Measurements from ENCODE around the gene FSTL5.
"Not testable (repeated sequence)": the region's sequence is repeated elsewhere in the genome, so short reads cannot be mapped to it uniquely, and the experiment has no call there.

The FSTL5 gene

DNA sequence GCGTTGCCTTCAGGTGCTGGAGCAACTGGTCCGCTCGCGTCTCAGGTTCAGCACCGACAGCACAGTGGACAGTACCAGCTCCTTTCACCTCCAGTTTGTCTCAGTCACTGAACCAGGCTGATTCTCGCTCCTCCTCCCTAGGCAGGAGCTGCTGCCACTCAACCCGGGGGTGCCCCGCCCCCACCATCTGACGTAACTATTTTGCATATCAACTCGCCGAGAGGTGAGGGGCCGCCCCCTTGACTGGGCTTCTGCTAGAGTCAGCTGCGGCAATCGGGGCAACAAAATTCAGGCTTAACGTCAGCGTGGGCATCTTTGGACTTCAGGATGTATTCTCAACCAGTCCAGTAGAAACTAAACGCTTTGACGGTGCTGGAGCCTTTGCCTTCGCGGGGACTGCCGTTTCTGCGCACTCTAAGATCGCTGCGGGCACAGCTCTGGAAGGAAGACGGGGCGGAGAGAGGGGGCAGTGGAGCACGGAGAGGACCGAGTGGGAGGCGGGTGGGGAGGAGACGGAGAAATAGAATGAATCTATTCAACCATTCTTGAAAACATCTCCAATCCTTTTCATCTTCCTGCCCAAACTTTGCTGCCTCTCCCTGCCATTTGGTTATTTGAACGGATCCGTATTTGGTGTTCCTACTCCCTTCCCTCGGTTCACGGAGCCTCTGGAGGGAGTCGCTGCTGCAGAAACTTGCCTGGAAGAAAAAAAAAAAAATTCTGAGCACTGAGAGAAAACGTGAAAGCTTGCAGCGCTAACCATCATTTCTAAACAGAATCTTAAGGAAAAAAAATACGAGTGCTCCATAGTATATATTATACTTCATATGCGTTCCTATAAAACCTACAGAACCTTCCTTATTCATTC, at the start of gene FSTL5:
FSTL5 (minus strand) TSS at position 109 of the 868 bp plus-strand sequence. CDS start 52,604 bp downstream, outside the sequence.
- peak in 1 of 2 donors; percentile 5 for DNase-seq (ENCODE audit: low read depth in 2 of 2)

DNA sequence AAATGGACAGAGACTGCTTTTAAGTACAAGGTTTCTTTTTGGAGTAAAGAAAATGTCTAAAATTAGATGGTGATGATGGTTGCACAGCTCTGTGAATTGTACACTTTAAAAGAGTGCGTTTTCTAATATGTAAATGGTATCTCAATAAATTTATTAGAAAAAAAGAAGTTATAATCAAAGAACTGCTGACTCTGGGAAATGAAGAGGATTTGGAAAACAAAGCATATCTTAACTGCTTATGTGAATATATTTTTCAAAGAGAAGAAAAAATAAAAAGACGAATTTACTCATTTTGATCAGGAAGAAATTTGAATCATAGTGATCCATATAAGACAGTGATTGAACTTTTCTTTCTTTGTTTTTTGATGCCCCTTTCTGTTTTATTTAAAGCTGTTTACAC, 45.9 kb upstream of the FSTL5 start:
- DNase-seq (ENCODE audit: low read depth in 2 of 2): no peak

DNA sequence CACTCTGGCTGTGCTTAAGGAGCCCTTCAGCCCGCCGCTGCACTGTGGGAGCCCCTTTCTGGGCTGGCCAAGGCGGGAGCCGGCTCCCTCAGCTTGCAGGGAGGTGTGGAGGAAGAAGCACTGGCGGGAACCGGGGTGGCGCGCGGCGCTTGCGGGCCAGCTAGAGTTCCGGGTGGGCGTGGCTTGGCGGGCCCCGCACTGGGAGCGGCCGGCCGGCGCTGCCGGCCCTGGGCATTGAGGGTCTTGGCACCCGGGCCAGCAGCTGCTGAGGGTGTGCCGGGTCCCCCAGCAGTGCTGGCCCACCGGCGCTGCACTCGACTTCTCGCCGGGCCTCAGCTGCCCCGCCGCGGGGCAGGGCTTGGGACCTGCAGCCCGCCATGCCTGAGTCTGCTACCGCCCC, 39.7 kb upstream of the FSTL5 start:
- not testable (repeated sequence) for DNase-seq (ENCODE audit: low read depth in 2 of 2)

DNA sequence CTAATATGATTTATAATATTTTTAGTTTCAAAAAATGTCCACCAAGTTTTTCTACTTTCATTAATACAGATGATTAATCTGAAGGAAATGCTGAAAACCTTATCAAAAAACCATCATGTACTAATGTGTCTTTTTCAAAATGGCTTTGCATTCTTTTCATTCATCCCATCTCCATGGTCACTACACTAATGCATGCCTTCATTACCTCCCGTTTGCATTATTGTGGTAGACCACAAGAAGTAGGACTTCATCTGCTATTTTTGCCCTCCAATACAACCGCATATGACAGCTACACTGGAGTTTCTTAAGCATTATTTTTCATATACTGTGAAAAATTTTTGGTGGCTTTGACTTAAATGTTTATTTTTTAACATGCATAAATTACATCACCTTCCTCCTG, 37.9 kb upstream of the FSTL5 start:
- DNase-seq (ENCODE audit: low read depth in 2 of 2): no peak

DNA sequence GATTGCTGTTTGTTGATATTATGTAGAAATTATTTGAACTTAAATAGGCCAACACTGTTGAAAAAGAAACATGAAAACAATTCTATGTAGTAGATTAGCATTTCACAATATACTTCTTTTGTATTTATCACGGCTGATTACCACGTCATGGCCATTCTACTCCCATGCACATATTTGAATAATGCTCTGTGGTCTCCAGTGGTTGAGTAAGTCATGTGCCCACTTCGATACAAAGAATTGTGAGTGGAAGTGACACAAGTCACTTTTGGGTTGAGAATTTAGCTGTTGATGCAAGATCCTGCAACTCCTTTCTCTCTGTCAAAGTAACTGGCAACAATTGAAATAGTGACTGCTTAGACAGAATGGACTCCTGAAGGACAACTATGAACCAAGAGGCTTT, 6.7 kb upstream of the FSTL5 start:
- no peak for DNase-seq (ENCODE audit: low read depth in 2 of 2)

DNA sequence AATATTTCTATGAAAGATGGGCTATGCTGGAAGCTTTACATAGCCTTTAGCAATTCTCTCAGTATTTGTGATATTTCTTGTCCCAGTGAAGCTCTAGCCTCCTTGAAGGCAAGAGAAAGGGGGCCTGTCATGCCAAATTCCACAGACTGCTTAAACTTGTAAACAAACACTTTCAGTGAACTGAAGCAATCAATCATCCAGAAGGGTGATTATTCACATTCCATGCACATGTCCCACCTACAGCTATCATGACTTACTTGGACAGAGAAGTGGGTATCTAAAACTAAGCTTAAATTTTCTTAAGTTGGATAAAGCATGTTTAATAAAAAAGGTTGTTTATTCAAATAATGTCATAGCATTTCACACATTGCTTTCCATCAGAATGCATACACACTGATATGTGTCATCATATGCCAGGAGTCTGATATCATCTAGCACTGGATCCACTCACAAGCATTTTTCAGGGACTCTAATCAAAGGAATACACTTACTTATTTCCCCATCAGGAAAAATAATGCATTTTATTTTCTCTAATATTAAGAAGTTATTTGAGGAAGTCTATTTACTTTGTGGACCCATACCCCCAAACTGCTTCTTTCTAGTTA, 1.2 kb upstream of the FSTL5 start:
- no peak for DNase-seq (ENCODE audit: low read depth in 2 of 2)

DNA sequence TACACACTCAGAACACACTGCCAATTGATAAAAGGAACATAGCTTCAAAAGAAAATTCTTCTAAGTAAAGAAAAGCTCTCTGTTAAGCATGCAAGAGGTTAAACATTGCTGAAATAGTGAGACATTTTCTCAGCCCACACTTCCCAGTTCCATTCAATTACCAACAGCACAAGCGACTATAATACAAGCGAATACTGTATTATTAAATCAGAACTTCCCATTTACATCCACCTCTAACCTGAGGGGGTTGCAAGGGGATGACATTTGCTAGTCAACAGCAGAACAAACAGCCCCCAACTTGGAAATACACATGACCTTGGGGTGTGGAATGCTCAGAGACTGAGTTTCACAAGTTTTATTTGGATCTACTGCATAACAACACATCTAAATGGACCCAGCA, 1.1 kb downstream of the FSTL5 start:
- no peak for DNase-seq (ENCODE audit: low read depth in 2 of 2)

DNA sequence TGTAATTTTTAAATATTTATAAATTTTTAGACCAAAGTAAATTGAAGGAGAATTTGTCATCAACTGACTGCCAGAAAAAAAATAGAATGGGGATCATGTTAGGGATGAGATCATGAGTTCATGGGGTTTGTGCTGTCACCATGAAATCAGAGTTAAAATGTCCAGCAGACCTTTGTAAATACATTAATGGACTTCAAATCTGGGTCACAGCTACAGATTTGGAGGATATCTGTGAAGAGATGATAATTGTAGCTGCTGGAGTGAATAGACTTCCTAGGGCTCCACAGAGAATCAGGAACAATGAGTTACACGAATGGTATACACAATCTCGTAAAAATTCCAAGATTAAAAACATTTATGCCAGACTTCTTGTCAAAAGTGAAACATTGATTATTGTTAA, 6.6 kb downstream of the FSTL5 start:
- no peak for DNase-seq (ENCODE audit: low read depth in 2 of 2)

DNA sequence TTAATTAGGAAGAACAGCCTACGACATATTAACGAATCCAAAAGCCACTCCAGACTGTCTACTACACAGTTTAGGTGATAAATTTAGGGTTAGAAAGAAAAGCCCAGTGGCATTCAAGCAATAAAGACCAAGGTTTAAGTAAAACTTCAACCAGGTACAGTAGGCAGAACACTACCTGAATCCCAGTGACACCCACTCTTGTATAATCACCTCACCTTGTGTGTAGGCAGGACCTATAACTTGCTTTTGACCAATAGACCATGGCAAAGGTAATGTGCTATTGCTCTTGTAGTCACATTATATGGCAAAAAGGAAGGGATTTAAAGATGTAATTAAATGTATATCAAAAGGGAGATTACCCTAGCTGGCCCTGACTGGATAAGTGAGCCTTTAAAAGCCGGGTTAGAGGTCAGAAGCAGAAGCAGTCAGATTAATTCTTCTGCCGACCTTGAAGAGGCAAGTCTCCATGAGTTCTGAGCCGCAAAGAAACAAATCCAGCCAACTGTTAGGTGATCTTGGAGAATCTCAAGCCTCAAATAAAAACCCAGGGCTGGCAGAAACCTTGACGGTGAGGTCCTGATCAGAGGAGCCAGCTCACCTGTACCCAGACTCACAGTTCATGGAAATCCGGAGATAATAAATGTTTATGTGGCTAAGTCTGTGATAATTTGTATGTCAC, 8.8 kb downstream of the FSTL5 start:
- DNase-seq (ENCODE audit: low read depth in 2 of 2): no peak

DNA sequence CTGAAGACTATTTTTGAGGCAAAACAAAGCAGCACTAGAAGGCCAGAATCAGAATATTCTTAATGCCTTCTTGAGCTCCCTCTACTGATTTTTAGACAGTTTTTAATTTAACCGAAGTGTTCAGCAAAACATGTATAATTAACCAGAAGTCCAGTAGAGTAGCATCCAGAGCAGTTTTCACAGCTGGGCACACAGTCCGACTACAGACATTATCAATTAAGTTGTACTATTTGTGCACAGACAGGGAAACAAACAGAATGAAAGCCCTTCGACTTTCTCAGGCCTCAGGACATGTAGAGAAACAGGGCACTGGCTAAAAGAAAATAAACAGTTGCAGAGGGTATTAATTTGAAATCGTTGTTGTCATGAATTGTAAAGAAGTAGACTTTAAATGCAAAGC, 11.9 kb downstream of the FSTL5 start:
- no peak for DNase-seq (ENCODE audit: low read depth in 2 of 2)

DNA sequence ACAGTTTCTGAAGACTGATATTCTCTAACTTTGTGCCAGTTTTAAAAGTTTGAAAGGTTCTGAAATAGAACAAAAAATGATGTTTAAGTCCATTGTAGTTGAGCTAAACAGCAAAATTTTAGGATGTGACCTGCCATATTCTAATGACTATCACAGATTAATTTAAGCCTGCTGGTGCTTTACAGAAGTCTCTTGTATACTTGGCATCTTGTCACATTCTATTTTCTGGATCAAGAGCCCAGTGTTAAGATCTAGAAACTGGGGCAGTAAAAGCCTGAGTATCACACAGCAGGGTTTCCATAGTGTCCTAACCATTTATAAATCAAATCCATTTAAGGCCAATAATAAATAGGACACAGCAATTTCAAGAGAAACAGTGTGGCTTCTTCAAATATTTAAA, 12.4 kb downstream of the FSTL5 start:
- no peak for DNase-seq (ENCODE audit: low read depth in 2 of 2)

DNA sequence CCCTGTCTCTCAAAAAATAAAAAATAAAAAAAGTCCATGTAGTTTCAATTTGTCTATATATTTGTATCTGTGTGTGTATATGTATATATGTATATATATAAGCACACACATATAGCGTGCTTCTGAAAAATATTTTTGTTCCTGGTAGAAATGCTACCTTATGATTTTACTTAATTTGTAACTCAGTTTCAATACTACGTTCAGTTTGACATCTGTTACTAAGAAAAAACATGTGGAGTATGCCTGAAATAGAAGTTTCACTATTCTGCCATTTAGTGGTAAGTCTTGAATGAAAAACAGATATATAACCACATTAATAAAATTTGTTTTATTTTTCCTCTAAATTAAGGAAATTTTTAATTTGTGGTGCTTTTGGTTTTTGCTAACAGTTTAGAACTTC, 14.2 kb downstream of the FSTL5 start:
- DNase-seq (ENCODE audit: low read depth in 2 of 2): no peak

DNA sequence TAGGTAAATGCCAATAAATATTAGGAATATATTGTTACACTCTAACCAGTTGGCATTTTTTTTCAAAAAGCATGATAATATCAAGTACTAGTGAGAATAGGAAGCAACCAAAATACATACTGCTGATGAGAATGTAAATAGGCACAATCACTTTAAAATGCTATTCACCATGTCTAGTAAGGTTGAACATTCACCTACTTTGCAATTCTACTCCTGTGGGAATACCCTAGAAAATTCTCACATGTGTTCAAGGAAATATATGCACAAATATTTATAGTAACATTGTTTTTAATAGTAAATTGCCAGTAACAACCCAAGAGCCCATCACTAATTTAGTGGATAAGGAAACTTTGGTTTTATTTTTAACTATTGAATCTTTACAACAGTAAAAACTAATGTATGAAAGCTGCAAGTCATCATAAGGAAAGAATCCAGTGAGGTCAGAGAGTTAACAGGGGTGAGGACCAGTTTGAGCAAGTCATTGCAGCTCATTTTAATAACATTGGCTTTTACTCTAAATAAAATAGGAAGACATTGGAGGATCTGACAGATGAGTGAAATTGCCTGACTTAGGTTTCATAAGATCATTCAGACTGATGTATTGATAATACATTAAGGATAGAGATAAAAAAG, 23.6 kb downstream of the FSTL5 start:
- DNase-seq (ENCODE audit: low read depth in 2 of 2): no peak

DNA sequence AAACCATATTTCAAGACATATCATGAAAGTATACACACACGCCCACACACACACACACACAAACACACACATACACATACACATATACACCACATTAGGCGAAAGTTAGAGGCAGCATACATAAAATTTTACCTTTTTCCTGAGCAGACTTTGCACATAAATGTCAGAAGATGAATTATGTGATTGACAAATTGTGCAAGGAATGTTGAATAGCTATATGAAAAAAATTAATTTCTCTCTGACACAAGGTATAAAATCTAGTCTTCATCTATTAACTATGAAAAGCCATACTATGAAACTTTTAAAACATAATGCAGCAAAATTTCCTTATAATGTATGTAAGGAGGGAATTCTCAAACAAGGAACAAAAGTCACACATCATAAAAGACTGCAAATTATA, 24.4 kb downstream of the FSTL5 start:
- no peak for DNase-seq (ENCODE audit: low read depth in 2 of 2)

DNA sequence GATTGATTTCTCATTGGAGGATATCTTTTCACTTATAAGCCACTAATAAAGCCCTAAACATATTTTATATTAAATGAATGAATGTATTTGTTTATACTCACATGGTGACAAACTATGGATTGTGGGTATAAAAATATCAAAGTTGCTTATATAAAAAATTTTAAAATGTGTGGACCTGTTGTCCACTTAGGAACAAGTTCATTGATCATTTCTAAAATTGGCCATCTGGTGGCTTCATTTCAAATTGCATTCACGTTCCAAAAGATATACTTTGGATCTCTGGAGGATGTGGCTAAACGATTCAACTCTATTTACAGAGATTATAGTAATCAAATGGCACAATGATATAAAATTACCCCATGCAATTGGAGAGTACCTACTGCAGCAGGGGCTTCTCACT, 32.5 kb downstream of the FSTL5 start:
- DNase-seq (ENCODE audit: low read depth in 2 of 2): no peak

DNA sequence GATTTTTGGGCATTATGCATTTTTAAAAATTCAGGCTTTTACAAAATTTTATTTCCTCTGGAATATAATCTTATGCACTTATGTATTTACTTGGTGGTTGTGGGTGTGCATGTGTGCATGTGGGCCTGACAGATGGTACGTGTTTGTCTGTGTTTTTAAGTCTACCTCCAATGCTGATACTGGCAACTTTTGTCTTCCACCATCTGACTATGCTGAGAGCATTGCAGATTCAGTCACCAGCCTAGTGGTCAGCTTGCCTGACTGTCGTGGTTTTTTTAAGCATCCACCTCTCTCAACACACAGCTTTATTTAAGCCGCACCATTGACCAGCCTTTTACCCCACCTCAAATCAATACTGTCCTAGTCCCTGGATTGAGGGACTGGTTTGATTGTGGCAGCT, 37.1 kb downstream of the FSTL5 start:
- no peak for DNase-seq (ENCODE audit: low read depth in 2 of 2)

DNA sequence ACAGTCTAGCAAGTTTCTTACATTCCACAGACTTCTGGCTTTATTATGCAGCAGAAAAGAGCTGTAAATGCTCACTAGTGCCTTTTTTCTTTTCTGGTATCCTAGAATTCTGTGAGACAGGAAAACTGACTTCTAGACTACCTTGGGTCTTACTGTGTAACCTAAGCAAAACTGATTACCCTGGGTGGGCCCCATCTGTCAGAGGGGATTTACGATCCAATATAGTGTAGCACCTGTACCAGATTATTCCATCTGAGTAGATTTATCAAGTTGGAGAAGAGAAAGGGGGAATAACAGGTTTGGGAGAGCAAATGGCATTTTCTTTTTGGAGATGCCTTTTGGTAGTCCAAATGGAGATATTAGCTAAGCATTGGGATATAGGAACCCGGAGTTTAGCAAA, 46.7 kb downstream of the FSTL5 start:
- DNase-seq (ENCODE audit: low read depth in 2 of 2): no peak

DNA sequence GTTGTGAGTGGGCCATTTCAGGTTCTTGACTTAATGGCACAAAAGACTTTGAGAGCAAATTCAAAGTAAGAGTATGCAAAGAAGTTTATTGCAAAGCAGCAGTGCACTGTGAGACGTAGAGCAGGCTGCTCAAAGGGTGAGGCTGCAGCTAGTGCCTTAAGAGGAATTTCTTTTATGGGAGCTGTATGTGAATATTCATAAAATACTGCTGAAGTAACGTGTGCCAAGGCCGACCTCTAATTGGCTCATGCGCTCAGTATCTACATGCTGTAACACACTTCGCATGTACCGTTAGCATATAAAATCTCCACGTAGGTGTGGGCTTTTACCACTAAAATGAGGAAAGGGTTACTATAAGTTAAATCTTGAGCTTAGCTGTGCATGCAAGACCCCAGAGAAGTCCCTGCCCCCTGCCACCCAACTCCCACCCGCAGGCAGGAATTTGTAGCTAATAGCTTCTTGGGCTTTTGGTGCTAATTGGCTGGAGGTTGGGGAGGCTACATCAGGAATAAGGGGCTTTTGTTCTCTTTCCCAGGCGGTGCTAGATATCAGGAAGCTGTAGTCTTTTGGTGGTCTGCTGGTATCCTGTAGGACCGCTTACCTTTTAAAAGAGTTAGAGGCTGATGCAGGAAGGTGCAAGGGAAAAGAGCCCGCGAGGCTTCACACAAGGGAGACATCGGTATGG, 47.6 kb downstream of the FSTL5 start:
- no peak for DNase-seq (ENCODE audit: low read depth in 2 of 2)

DNA sequence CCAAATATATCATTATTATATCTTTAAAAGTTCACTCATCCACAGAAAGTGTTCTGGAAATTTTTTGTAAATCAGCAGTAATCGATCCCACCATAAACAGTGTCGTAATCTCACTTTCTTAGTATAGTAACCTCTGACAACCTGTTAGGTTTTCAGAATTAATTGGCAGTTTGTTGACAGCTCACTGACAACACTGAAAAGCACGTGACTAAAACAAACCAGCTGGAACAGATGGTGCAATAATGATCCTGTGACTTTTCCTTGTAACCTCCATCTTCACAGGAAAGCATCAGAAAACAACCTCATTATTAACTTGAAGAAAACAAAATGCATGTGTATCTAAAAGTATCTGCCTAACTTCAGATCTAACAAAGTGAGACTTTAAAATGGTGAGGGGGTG, 48.5 kb downstream of the FSTL5 start:
- DNase-seq (ENCODE audit: low read depth in 2 of 2): no peak

DNA sequence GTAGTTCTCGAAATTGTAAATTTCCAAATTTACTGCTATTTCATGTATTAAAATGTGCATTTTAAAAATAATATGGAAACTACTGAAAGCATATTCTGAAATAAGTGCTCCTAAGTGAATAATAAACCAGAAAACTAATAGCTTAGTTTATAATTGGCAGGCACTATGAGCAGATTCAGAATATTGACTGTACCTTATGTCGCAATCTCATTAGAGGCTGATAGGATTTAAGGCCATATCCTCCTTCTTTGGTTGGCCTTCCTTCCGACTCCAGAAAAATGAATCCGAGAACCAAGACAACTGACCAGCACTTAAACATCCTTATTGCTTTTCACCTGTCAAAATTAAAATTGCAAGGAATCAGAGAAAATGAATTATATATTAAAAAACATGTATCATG, 52.7 kb downstream of the FSTL5 start:
- no peak for DNase-seq (ENCODE audit: low read depth in 2 of 2)

DNA sequence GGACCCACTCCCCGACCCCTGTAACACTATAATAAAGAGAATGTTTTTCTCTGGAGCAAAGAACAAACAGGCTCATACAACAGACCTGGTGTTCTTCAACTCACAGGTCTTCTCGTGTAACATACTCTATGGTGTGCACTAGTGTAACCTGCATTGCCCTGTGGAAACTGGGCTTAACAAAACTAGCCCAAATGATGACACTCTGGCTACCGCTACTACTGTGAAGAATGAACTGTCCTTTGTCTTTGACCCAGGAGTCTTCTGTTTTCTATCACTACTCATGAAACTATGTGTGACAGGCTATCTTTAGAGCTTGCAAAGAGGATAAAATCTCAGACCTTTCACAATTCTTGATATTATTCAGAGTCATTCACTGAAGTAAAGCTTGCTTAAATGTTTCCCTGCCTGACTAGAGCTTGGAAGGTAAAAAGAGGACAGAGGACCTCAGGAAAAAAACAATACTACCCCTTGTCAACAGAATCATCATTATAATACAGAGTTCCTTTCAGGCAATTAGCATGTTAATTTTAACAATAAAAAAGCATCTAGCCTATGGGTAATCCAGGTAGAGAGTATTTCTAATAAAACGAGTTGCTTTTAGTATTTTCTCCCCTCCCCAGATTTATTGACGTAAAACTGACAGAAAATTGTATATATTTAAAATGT, 59.2 kb downstream of the FSTL5 start:
- DNase-seq (ENCODE audit: low read depth in 2 of 2): no peak
